GM12873 (cell line): ENCODE measurements around the gene CIAO3.

ENCODE experiments used
- TF ChIP-seq, protein P1 (sequence below): IDR thresholded peaks from 2 replicates; pipeline ENCODE4 v1.5.1; 2012; ENCODE audit warnings: low read depth, mild to moderate bottlenecking, moderate library complexity, low read length, control low read depth; ENCODE audit not compliant: insufficient read depth; ENCODE audit errors: missing control alignments

Gene CIAO3

DNA sequence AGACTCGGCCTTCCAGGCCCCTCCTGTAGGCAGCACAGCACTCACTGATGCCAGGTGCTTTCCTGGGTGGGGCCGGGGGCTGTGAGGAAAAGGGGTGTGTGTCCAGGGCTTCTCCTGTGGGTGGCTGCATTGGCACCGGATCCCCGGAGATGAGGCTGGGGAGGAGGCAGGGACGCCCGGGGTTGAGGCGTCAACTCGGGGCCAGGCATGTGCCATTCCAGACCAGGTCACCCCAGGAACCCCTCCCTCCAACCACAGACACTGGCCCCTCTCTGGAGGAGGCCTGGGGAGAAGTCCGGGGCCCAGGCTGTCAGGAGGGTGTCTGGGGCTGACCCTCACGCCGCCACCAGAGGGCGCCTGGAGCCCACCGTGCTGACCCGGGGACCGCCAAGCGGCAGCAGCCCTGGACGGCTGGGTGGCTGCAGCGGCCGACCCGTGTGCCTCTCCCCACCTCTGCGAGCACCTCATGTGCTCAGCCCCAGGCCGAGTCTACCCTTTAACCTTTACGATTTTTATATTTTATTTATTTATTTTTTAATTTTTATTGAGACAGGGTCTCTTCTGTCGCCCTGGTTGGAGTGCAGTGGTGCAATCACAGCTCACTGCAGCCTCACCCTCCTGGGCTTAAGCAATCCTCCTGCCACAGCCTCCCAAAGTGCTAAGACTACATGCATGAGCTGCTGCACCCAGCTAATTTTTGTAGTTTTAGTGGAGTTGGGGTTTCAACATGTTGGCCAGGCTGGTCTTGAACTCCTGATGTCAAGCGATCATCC lies 29.1 kb downstream of the CIAO3 start:
- TF ChIP-seq, protein P1, sequence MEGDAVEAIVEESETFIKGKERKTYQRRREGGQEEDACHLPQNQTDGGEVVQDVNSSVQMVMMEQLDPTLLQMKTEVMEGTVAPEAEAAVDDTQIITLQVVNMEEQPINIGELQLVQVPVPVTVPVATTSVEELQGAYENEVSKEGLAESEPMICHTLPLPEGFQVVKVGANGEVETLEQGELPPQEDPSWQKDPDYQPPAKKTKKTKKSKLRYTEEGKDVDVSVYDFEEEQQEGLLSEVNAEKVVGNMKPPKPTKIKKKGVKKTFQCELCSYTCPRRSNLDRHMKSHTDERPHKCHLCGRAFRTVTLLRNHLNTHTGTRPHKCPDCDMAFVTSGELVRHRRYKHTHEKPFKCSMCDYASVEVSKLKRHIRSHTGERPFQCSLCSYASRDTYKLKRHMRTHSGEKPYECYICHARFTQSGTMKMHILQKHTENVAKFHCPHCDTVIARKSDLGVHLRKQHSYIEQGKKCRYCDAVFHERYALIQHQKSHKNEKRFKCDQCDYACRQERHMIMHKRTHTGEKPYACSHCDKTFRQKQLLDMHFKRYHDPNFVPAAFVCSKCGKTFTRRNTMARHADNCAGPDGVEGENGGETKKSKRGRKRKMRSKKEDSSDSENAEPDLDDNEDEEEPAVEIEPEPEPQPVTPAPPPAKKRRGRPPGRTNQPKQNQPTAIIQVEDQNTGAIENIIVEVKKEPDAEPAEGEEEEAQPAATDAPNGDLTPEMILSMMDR = peak; percentile 95

DNA sequence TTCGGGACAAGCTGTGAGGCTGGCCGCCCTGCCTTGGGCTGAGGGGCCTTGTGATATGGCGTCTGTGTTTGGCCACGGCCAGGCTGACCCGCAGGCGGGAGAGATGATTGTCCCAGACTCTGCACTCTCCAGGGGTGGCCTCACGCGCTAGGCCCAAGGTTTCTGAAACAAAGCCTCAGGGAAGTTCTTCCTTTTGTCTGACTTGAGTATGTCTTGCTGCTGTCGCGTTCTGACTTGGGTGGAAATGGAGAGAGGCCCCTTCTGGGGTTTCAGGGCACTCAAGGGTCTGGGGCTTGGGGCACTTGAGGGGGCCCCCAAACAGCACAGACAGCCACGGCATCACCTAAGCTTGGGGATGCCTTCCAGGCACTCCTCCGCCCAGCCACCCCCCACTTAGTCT lies 29.7 kb downstream of the CIAO3 start:
- TF ChIP-seq, protein P1 = no peak

DNA sequence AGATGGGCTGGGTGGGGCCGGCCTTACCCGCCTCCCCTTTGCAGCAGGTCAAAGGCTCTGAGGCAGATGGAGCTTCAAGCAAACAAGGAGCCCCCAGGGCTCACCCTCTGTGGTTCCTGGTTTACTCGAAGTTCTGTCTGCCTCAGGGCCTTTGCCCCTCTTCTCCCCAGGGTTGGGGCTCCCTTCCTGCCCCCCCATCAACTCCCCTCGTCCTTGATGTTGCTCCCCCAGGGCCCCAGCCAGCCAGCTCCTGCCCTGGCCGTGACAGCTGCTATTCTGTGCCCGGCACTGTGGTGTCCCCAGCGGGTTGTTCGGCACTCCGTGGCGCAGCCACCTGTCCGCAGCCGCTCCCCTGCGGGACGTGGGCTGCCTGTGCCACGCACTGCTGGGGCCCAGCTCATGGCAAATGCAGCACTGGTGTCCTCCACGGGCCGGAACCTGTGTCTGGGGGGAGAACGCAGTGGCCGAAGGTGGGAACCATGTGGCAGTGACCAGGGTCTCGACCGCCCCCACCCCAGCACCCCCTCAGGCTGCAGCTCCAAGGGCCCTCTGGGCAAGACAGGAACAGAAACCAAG lies 30.2 kb downstream of the CIAO3 start:
- TF ChIP-seq, protein P1 = no peak

DNA sequence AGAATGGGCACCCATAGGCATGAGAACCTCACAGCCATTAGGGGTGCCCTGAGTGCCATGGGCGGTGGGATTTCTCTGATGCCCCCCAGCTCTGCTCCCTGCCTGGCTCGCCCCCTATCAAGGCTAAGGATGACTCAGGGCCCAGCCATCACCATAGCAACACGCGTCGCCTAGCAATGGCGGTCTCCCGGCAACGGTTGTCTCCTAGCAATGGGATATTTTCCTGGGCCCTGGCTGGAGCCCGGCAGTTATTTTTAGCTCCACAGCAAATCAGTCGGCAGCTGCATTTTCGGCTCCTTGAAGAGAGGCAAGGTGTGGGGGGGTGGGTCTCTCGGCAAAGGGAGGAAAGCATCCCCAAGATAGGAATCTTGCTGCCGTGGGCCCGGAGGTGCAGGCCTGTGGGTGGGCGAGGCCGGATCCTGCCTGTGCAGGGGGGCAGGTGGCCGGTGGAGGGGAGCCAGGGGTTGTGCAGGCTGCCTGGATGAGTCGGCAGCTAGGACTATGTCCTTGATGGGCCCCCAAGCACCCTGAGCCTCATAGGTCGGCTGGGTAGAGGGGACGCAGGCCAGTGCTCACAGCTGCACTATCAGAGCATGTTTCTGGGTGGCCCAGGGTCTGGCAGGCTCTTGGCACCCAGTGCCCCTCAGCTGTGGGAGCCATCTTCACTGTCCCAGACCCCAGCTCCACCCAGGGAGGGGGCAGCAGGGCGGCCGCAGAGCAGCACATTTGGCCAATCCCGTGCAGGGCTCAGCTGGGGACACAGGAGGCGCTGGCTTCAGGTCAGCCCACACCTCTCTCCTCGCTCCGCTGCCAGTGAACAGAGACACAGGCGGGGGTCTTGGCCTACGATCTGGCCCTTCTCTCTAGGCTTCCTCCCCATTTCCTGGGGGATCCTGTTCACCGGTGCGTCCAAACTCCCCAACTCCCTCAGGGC lies 31.0 kb downstream of the CIAO3 start:
- TF ChIP-seq, protein P1 = peak; percentile 2

DNA sequence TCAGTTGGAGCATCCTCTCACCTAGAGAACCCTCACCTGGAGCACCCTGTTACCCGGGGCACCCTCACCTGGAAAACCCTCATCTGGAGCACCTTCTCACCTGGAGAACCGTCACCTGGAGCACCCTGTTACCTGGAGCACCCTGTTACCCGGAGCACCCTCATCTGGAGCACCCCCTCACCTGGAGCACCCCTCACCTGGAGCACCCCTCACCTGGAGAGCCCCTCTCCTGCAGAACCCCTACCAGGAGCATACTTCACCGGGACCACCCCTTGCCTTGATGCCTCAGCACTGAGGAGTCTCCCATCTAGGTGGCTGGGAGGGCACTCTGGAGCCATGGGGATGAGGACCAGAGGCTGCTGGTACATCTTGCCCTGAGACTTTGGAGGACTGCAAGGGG lies 31.8 kb downstream of the CIAO3 start:
- TF ChIP-seq, protein P1 = no peak

DNA sequence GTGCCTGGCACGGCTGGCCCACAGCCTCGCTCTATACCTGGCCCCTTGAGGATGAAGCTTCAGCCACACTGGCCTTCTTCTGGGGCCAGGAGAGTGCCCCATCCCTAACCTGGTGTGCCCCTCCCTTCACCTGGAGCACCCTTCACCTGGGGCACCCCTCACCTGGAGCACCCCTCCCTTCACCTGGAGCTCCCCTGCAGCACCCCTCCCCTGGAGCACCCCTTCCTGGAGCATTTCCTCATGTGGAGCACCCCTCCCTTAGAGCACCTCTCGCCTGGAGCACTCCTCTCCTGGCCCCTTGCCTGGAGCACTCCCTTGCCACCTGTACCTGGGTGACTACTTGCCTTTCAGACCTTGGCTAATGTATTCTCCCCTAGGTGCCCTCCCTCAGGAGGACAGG lies 32.8 kb downstream of the CIAO3 start:
- TF ChIP-seq, protein P1 = no peak

DNA sequence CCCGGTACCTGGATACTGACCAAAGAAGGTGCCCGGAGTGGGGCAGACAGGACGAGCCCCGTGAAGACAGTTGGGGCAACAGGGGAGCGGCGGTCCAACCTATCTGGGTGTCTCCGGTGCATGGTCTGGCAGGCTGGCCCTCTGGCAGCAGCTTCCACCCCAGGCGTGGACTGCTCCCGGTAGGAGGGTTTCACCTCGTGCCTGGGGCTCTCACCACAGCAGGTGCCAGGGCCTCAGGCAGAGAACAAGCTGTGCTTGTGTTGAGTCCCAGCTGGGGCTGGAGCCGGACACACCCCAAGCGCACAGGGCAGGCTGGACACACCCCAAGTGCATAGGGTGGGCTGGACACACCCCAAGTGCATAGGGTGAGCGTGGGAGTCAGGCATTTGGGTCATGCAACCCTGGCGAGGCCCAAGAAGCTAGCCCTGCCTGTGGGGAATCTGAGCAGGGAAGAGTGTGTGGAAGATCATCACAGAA lies 33.7 kb downstream of the CIAO3 start:
- TF ChIP-seq, protein P1 = no peak
